ENCODE data around the gene MAPK6.
"Not testable (repeated sequence)": the region's sequence is repeated elsewhere in the genome, so short reads cannot be mapped to it uniquely, and the experiment has no call there.

Gene MAPK6

DNA sequence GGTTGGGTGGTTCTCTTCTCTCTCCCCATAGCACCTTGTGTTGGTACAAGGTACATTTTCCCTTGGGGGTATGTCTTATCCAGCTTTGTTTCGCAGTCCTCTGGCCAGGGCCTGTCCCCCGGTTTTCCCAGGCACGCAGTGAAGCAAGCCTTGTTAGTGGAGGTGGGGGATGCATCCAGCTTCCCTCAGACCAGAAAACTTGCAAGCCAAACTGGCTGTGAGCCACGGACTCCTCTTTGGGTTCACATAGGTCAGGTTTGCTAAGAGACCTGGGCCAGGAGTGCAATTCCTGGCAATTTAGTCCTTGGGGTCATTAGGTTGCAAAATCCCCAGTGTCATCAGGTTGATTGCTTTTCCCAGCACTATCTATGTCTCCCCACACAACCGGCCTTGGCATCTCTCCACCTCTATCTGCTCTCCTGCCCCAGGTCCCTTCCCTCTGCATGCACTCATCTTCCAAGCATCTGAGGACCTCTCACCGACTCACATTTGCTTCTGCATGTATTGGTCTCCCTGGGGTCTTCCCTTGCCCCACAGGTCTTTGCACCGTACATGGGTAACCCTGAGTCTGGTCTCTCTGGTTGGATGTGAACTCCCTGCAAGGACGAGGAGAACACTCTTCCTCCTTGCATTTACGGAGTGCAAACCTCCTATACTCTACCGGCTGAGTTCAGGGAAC, 59.3 kb downstream of the MAPK6 start:
- H3K4me3 ChIP-seq (ENCODE audit: low read length): no peak overlapping the region
- no peak for TF ChIP-seq ZNF274 (IDR thresholded peaks at IDR 0.05; ENCODE audit: low read depth, low read length)

DNA sequence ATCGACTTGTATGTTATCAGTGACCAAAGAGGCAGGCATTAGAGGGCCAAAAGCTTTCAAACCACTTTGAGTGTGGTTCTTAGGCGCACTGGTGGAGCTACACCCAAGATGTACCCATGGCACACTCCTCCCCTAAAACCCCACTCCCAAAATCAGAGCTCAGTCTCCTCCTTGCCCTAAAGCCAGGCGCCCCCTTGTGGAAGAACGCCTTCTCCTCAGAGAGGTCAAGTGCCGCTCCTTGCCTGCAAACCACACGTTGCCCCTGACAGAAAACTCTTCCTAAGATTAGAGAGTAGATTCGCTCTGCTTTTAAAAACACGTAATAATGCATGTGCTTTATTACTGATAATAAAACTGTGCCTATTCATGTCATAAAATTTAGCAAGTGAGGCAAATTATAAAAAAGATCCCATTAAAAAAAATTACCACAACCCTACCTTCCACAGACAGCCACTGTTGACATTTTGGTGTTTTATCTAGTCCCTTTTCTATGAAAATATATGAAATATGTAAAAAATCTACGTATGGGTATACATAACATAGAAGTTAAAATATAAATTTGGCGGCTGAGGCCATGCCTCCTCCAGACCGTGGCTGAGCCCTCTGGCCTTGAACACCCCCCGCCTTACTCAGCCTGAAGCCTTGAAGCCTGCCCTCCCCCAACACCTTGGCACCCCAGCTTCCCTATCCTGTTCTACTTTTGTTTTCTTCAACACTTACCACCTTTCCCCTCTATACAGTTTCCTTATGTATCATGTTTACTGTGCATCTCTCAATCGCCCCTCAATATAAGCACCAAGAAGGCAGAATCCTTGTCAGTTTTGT, 60.1 kb downstream of the MAPK6 start:
- TF ChIP-seq ZNF274 (IDR thresholded peaks at IDR 0.05; ENCODE audit: low read depth, low read length): no peak

DNA sequence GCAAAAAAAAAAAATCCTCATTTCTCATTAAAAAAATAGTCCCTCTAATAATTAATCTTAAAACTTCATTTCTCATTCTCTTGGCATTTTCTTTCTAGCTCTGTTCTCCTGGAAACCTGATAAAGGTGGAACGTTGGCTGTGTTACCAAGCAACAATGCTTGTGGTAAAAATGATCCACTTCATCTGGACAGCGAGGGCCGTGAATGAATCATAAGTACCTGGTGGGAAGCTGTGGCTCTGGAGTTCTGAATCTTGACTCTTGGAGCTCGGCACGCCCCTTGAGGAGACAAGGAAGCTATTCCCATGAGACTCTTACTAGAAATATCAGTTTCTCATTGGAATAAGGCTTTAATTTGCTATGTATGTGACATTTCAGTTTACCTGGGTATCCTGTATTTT, 61.0 kb downstream of the MAPK6 start:
- TF ChIP-seq ZNF274 (IDR thresholded peaks at IDR 0.05; ENCODE audit: low read depth, low read length): no peak
- H3K4me3 ChIP-seq (ENCODE audit: low read length): no peak overlapping the region

More for the DNA sequence above, 60.1 kb downstream of the MAPK6 start:
- no peak overlapping the region for H3K4me3 ChIP-seq (ENCODE audit: low read length)

DNA sequence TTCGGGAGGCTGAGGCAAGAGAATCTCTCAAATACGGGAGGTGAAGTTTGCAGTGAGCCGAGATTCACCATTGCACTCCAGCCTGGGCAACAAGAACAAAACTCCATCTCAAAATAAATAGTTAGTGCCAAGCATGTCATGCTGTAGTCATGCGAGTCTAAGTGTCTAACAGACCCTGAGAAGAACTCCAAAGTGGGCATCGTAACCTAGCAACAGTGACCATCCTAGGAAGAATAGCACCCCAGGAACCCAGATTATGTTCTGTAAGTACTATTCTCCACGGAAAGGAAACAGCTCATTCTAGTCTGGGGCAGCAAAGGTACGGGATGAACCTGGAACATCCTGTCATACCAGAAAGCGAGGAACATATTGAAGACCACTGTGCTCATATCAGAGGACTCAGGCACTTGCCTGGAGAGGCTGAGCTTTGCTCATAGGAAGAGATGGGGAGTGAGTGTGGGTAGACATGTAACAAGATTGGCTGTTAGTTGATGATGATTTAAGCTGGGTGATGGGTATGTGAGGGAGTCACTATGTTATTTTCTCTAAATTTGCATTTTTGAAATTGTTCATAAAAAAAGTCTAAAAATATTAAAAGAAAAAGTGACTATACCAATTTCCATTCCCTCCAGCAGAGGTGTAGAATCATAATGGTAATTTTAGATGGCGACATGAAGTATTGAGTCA, 61.8 kb downstream of the MAPK6 start:
- H3K4me3 ChIP-seq (ENCODE audit: low read length): no peak overlapping the region
- no peak for TF ChIP-seq ZNF274 (IDR thresholded peaks at IDR 0.05; ENCODE audit: low read depth, low read length)

DNA sequence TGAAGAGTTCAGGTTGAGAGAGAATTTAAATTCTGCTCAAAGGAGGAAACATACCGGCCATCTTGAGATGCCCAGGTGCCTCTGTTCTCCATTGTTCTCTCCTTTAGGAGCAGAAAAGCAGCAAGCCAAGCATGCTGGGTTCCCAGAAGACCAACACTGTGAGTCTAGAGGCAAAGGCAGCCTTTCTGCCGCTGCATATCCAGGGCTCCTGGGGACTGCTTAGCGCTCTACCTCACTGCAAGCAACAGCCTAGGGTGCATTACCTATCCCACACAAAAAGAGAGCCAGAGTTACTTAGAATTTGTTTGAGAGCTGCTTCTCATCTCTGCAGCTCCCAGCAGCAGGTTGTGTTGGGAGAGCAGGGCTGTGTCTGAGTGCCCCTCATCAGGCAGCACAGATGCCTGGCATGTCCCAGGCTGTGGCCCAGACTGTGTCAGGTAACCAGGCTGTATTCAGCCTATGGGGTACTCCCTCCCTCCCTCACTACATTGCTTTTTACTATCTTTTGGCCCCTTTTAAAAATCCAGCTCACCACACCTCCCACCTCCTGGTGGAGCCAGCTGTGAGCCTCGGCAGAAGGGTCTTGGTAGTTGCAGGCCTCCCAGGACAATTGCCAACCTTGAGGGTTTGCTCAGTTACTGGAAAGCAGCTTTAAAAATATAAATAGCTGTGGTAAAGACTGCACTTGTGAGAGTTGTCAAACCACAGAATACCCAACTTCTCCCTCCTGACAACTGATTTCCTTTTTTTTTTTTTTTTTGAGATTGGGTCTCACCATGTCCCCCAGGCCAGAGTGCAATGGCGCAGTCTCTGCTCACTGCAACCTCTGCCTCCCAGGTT, 63.4 kb downstream of the MAPK6 start:
- no peak overlapping the region; the same call in 1 of the 2 replicates for H3K4me3 ChIP-seq (ENCODE audit: low read length)
- TF ChIP-seq ZNF274 (IDR thresholded peaks at IDR 0.05; ENCODE audit: low read depth, low read length): no peak

DNA sequence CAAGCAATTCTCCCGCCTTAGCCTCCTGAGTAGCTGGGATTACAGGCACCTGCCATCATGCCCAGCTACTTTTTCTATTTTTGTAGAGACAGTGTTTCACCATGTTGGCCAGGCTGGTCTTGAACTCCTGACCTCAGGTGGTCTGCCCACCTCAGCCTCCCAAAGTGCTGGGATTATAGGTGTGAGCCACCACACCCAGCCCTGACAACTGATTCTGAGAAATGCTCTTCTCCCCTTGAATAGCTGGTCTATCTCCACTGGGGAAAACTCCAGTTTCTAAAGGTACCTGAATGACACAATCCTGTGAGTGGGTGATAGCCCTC, 64.0 kb downstream of the MAPK6 start:
- not testable (repeated sequence) for H3K4me3 ChIP-seq (ENCODE audit: low read length)

DNA sequence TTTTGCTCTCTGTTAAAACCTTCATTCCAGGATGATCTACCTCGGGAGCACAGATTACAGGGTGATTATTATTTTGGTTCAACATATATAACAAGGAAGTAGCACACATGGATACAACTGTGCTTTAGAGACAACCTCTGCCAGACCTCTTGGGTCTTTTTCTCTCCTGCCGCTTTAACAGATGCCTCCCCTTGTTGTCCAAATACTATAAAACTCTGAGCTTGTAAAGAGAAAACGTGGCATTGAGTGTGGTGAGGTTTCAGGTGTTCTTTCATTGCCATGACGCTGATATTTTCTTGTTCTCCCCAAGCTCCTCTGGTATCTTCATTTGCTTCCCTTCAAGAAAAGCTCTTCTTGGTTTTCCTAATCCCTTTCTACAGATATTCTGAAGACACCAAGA, 64.6 kb downstream of the MAPK6 start:
- H3K4me3 ChIP-seq (ENCODE audit: low read length): no peak overlapping the region
- no peak for TF ChIP-seq ZNF274 (IDR thresholded peaks at IDR 0.05; ENCODE audit: low read depth, low read length)

DNA sequence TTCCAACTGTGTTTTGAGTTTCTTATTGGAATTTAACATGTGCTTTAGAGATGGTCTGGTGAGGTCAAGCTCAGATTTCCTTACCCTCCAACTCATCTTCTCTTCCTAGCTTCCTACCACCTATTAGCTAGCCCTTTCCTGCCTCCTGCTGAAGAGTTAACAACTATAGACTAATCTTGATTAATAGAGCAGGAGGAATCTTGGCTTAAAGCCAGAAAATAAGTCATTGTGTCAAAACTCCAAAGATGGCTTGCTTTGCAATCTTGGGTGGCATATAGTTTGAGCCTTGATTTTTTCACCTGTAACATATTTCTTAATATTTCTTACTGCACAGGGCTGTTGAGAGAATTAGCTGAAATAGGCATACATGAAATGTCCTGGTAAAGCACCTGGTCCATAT, 66.3 kb downstream of the MAPK6 start:
- H3K4me3 ChIP-seq (ENCODE audit: low read length): no peak overlapping the region
- no peak for TF ChIP-seq ZNF274 (IDR thresholded peaks at IDR 0.05; ENCODE audit: low read depth, low read length)

DNA sequence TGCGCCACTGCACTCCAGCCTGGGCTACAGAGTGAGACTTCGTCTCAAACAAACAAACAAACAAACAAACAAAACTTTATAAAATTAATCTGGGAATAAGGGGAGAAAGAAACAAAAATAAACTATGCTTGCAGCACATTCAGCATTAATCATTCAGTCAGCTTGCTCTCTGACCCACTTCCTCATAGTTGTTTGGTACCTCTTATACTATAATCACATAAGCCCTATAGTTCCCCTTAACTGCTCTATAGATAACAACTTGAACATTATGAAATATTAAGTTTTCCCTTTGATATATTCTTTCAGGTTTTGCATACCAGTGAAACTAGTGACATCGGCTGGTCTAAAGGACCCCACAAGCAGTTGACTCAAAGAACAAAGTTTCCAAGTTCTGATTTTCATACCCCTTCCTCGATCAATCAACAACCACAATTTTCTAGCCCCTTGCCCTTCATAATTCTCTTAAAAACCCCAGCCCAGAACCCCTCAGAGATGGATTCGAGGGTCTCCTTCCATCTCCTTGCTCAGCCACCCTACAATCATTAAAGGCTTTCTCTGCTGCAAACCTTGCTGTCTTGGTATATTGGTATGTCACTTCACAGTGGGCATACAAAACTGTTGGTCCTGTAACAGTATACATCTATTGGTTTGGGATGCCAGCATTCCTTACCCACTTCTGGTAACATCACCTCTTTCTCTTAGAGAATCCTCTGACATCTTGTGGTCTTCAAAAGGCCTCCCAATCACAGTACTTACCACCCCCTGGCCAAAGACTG, 67.2 kb downstream of the MAPK6 start:
- no peak overlapping the region for H3K4me3 ChIP-seq (ENCODE audit: low read length)
- no peak for TF ChIP-seq ZNF274 (IDR thresholded peaks at IDR 0.05; ENCODE audit: low read depth, low read length)

DNA sequence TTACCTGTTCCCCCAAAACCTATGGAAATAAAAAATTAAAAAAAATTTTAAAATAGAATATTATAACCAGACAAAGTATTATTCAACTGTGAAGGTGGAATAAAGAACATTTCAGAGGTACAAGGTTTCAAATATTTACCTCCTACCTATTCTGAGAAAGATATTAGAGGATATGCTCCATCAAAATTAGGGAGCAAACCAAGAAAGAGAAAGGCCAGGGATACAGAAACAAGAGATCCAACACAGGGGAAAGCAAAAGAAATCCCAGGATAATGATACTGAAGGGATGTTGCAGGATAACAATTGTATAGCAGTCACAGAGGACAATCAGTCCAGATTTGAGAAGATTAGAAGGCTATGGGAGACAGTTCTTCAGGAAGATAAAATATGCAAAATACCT, 71.2 kb downstream of the MAPK6 start:
- TF ChIP-seq ZNF274 (IDR thresholded peaks at IDR 0.05; ENCODE audit: low read depth, low read length): no peak
- H3K4me3 ChIP-seq (ENCODE audit: low read length): no peak overlapping the region

DNA sequence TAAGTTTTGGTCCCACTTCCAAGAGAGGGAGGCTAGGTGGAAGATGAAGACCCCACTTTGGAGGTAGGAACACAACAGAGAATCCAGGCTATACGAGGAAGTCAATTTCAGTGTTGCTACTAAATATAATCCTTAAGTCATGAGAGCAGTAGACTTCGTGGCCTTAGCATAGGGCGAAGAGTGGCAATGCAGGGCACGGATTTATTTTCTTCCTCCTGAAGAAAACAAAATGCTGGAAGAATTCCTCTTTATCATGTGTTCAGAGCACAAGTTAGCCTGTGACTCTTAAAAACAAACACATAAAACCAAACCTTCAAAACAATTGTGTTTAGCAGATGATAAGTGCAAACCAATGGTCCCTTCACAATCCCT, 74.1 kb downstream of the MAPK6 start:
- no peak overlapping the region for H3K4me3 ChIP-seq (ENCODE audit: low read length)
- no peak for TF ChIP-seq ZNF274 (IDR thresholded peaks at IDR 0.05; ENCODE audit: low read depth, low read length)

DNA sequence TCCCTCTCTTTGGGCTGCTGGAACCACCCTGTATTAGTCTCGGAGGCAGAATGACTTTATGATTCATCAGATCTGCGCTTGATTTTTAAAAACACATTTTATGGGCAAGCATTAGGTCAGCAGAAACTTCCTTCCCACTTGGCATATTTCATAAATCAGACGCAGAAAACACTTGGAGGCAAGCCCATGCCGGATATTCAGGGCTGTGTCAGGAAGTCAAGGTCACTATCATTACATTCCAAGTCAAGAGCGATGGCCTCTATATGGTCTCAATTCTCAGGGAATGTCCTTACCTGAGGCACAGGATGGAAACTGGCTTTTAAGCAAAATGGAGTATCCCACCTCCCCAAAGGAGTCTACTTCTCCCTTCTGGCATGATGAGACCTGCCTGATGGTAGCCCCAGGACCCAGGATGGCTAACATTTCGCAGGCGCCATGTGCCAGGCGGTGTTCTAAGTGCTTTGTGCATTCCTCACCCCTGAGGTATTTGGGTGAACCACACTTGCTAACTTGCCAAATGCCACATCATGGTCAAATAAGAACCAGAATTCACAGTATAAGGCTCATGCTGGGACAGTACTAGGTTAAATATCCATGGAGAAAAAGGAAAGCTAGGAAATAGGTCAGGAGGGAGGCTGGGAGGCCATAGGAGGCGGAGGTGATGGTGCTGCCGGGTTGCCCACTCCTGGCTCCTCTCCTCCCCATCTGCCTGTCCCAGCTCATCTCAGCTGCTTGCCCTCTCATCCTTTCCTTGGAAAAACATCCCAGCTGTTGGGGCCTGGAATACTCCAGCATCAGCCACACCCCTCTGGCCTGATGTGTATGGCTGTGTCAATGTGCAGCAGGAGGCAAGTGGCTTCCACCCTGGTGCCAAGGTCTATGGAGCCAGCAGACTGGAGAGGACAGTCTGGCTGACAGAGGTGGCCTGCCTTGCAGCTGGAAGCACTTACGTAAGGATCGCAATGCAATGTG, 74.8 kb downstream of the MAPK6 start:
- H3K4me3 ChIP-seq (ENCODE audit: low read length): no peak overlapping the region
- no peak for TF ChIP-seq ZNF274 (IDR thresholded peaks at IDR 0.05; ENCODE audit: low read depth, low read length)

All from GM08714 (cell line).